Mononuclear cell (primary cell): ENCODE measurements around the gene ISG20L2. TPM values are rescaled to one million over a fixed set of nuclear protein-coding genes. Genes with fewer than 3 reads are reported as not detected.

Source experiments
- H3K27me3 ChIP-seq: 2 replicates; pipeline ENCODE4 v1.6.0; 2011; ENCODE audit warnings: low read length, control low read depth; ENCODE audit not compliant: insufficient read depth
- H3K4me1 ChIP-seq: 2 replicates; pipeline ENCODE4 v1.5.1; 2011; ENCODE audit warnings: mild to moderate bottlenecking, low read length, control low read depth; ENCODE audit not compliant: insufficient read depth
- H3K4me3 ChIP-seq: 2 replicates; pipeline ENCODE4 v1.5.1; 2011; ENCODE audit warnings: mild to moderate bottlenecking, low read length, moderate library complexity
- H3K9me3 ChIP-seq: 2 replicates; pipeline ENCODE4 v1.5.1; 2011; ENCODE audit warnings: low read depth, mild to moderate bottlenecking, control low read depth, low read length
- total RNA-seq: library from RNA; depleted of rRNA; stranded (reverse); fragments of >200 nt; gene quantifications from one replicate; pipeline ENCODE4 v1.2.3, GENCODE V29; 2012

The ISG20L2 gene
- total RNA-seq, 1 donor = 36.0 TPM

DNA sequence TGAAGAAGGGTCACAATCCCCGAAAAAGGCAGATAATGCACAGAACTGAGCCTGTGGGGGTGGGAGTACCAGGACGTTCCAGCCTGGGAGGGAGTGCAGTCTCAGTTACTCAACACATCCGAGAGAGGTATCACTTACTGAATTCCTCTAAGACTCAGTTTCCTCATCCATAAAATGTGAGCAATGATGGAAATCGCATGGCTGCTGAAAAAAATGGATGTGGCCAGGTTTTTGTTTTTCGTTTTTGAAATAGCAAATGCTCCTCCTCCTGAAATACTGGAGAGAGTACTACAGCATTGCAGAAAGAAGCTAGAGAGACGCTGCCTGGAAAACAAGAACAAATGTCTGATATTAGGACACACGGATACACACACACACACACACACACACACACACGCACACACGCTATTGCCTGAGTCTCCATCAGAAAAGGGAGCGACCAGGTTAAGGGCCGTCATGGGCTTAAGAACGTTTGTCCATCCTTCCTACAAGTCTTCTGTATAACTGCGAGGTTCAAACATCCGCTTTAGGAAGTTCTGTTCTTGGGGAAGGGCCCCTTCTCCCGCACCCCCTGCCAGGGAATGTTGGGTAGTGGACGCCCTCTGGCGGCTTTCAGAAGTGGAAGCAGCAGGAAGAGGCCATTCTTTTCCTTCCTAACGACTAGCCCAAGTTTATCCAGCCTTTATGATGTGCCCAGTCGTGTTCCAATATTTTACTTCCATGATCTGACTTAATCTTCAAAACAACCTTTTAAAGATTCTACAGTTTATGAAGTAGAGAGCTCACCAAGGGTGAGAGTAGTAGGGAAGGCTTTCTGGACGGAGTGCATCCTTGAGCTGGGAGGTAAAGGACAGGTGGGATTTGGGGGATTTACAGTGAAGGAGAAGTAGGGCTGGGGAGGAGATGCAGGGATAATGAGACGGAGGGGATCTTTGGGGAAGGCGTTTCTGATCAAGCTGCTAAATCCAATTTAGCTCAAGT, 50.7 kb downstream of the ISG20L2 start:
- Histone ChIP-seq H3K4me3 (no peak overlapping the region), H3K27me3 (peaks cover 60% of the 10 kb centered on the region), H3K4me1 (peaks cover 16% of the 10 kb centered on the region), H3K9me3 (no peaks in the 10 kb centered on the region)

- Histone ChIP-seq H3K27me3 (peaks cover 60% of the 10 kb centered on the region), H3K4me1 (peaks cover 16% of the 10 kb centered on the region), H3K4me3 (no peak within 1 kb of the TSS), H3K9me3 (no peaks in the 10 kb centered on the region)
These were observed 51.5 kb downstream of the ISG20L2 start, which contains the start of gene NES for GRCh38 chr1:156676820-156677615. Gene NES (minus strand): TSS chr1:156677407. CDS start chr1:156677264, 143 bp downstream.

- H3K4me3 ChIP-seq = no peak overlapping the region
- peaks cover 16% of the 10 kb centered on the region for H3K4me1 ChIP-seq
- no peaks in the 10 kb centered on the region for H3K9me3 ChIP-seq
- H3K27me3 ChIP-seq = peaks cover 59% of the 10 kb centered on the region
These were observed 52.3 kb downstream of the ISG20L2 start for GRCh38 chr1:156676114-156676819.

- H3K4me1 ChIP-seq = peaks cover 16% of the 10 kb centered on the region
- H3K27me3 ChIP-seq = peaks cover 56% of the 10 kb centered on the region
- H3K9me3 ChIP-seq = no peaks in the 10 kb centered on the region
- H3K4me3 ChIP-seq = no peak overlapping the region
These were observed 53.1 kb downstream of the ISG20L2 start for GRCh38 chr1:156675210-156676113.

DNA sequence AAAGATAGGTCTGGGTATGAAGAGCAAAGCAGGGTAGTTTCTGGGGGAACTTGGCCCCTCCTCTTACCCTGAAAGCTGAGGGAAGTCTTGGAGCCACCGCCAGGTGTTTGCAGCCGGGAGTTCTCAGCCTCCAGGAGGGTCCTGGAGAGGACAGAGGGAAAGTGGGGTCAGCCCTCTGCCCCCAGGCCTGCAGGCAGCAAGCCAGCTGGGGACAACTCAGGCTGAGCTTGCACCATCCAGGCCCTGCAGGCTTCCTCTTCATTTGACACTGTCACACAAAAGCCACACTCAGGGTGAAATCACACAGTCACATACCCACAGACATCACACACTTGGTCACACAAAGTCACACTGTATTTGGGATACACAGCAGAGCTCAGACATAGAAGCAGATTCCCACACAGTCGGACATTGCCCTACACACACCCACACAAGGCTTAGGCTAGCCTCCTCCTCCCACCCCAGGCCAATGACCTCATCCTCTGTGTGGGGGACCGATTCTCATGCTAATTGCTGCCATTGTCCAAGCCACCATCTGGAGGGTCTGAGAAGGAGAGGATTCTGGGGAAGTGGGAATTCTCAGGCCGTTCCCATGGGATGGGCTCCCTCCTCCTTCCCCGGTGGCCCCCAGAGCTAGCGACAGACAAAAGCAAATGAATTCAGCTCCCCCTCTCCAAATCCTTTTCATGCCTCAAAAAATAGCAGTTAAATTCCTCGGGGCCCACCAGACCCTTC, 55.0 kb downstream of the ISG20L2 start:
- Histone ChIP-seq H3K4me1 (peaks cover 16% of the 10 kb centered on the region), H3K4me3 (no peak overlapping the region), H3K9me3 (no peaks in the 10 kb centered on the region), H3K27me3 (peaks cover 37% of the 10 kb centered on the region)

Other genes with a start within 250 kb of the ISG20L2 start
- 52.7 TPM for gene MEF2D, start 228.0 kb downstream of the ISG20L2 start, total RNA-seq
- 0.10 TPM for gene IQGAP3, start 156.2 kb downstream of the ISG20L2 start, total RNA-seq
- gene TTC24, start 149.0 kb downstream of the ISG20L2 start, total RNA-seq = 1.2 TPM
- gene NAXE, start 137.0 kb downstream of the ISG20L2 start, total RNA-seq = 23.9 TPM
- gene GPATCH4, start 127.3 kb downstream of the ISG20L2 start, total RNA-seq = 15.0 TPM
- gene HAPLN2, start 109.4 kb downstream of the ISG20L2 start, total RNA-seq = 0.21 TPM
- not detected for gene BCAN, start 86.6 kb downstream of the ISG20L2 start, total RNA-seq
- gene NES, start 51.4 kb downstream of the ISG20L2 start, total RNA-seq = not detected
- gene CRABP2, start 23.2 kb downstream of the ISG20L2 start, total RNA-seq = 0.42 TPM
- 5.0 TPM for gene METTL25B, start 297 bp downstream of the ISG20L2 start, total RNA-seq
- 3.9 TPM for gene MRPL24, start 12.3 kb upstream of the ISG20L2 start, total RNA-seq
- 98.9 TPM for gene HDGF, start 22.9 kb upstream of the ISG20L2 start, total RNA-seq
- 19.6 TPM for gene PRCC, start 38.8 kb upstream of the ISG20L2 start, total RNA-seq
- 19.1 TPM for gene SH2D2A, start 88.1 kb upstream of the ISG20L2 start, total RNA-seq
- gene INSRR, start 130.4 kb upstream of the ISG20L2 start, total RNA-seq = not detected
- gene NTRK1, start 132.1 kb upstream of the ISG20L2 start, total RNA-seq = 0.31 TPM
- 1.7 TPM for gene PEAR1, start 165.0 kb upstream of the ISG20L2 start, total RNA-seq
- gene LRRC71, start 191.9 kb upstream of the ISG20L2 start, total RNA-seq = not detected